GM23338 (cell line): ENCODE results near the gene ALCAM. TPM values are rescaled to one million over a fixed set of nuclear protein-coding genes. Genes with fewer than 3 reads are reported as not detected.
A peak's percentile ranks its signal among the peaks of the same experiment; 100 is the strongest.

Source experiments
- ATAC-seq: fragments of 200-7000 bp; cut with Tn5 transposase; 3 replicates; pipeline ENCODE4 v1.9.1; 2020
- DNase-seq: peaks from one replicate; pipeline ENCODE4 v3.0.0-alpha.2; 2015; ENCODE audit warnings: low spot score
- H2AFZ ChIP-seq: fragments of 200-600 bp; sonication (generic); 2 replicates; pipeline ENCODE4 v1.8.0; 2016; ENCODE audit warnings: antibody characterized with exemption, mild to moderate bottlenecking, moderate library complexity
- H3F3A ChIP-seq: fragments of 200-600 bp; sonication (generic); replicated peaks from 2 replicates; pipeline ENCODE4 v1.8.0; 2017; ENCODE audit warnings: antibody characterized with exemption, mixed run types, low read depth
- H3K27ac ChIP-seq: fragments of 200-600 bp; sonication (generic); 2 replicates; pipeline ENCODE4 v1.6.1; 2016; ENCODE audit warnings: low read depth
- H3K27me3 ChIP-seq: fragments of 200-600 bp; sonication (generic); 2 replicates; pipeline ENCODE4 v1.8.0; 2016; ENCODE audit warnings: mild to moderate bottlenecking, mixed run types, moderate library complexity; ENCODE audit not compliant: insufficient read depth
- H3K36me3 ChIP-seq: fragments of 200-600 bp; sonication (generic); 2 replicates; pipeline ENCODE4 v1.8.0; 2016; ENCODE audit warnings: mild to moderate bottlenecking; ENCODE audit not compliant: insufficient read depth
- H3K4me1 ChIP-seq: fragments of 200-600 bp; sonication (generic); 2 replicates; pipeline ENCODE4 v1.8.0; 2016; ENCODE audit warnings: mild to moderate bottlenecking, moderate library complexity; ENCODE audit not compliant: insufficient read depth
- H3K4me2 ChIP-seq: fragments of 200-600 bp; sonication (generic); 2 replicates; pipeline ENCODE4 v1.7.1; 2017; ENCODE audit warnings: mixed run types
- H3K4me3 ChIP-seq: fragments of 200-600 bp; sonication (generic); 2 replicates; pipeline ENCODE4 v1.6.1; 2016; ENCODE audit warnings: mixed run types
- H3K79me2 ChIP-seq: fragments of 200-600 bp; sonication (generic); replicated peaks from 2 replicates; pipeline ENCODE4 v1.8.0; 2017; ENCODE audit warnings: mild to moderate bottlenecking; ENCODE audit not compliant: insufficient read depth
- H3K9me2 ChIP-seq: fragments of 200-600 bp; sonication (generic); 2 replicates; pipeline ENCODE4 v1.8.0; 2017; ENCODE audit not compliant: insufficient read depth
- H4K20me1 ChIP-seq: fragments of 200-600 bp; sonication (generic); replicated peaks from 2 replicates; pipeline ENCODE4 v1.8.0; 2017; ENCODE audit warnings: mild to moderate bottlenecking; ENCODE audit not compliant: insufficient read depth
- H3K27ac Mint-ChIP-seq: 2 replicates; pipeline ENCODE4 v1.8.0; 2020; ENCODE audit warnings: inconsistent platforms, mild to moderate bottlenecking, moderate library complexity, mixed read lengths
- H3K27me3 Mint-ChIP-seq: 3 replicates; pipeline ENCODE4 v1.8.0; 2022; ENCODE audit warnings: low read depth, mild to moderate bottlenecking, moderate library complexity, mixed read lengths, inconsistent platforms; ENCODE audit not compliant: insufficient read depth, poor library complexity
- H3K36me3 Mint-ChIP-seq: 3 replicates; pipeline ENCODE4 v1.8.0; 2021; ENCODE audit warnings: low read depth, mild to moderate bottlenecking, inconsistent platforms, moderate library complexity, mixed read lengths
- H3K4me1 Mint-ChIP-seq: 3 replicates; pipeline ENCODE4 v1.8.0; 2020; ENCODE audit warnings: mild to moderate bottlenecking, inconsistent platforms, mixed read lengths
- H3K4me3 Mint-ChIP-seq: 3 replicates; pipeline ENCODE4 v1.8.0; 2021; ENCODE audit warnings: moderate library complexity, mild to moderate bottlenecking, inconsistent platforms, mixed read lengths
- H3K9me3 Mint-ChIP-seq: 3 replicates; pipeline ENCODE4 v1.8.0; 2020; ENCODE audit warnings: moderate library complexity, mild to moderate bottlenecking, inconsistent platforms, mixed read lengths
- CTCF ChIP-seq, 2 experiments: fragments of 200-600 bp in 1 of 2; sonication (generic) in 1 of 2; conservative IDR thresholded peaks; 2 replicates each; pipeline versions ENCODE4 v1.5.1 to v1.6.1; 2016 to 2017; ENCODE audit warnings: antibody characterized with exemption in 2 of 2, low read depth in 2 of 2, mild to moderate bottlenecking in 2 of 2, moderate library complexity in 1 of 2
- POLR2AphosphoS5 ChIP-seq: IDR thresholded peaks from 2 replicates; pipeline ENCODE4 v1.6.1; 2016; ENCODE audit warnings: antibody characterized with exemption, low read depth
- REST ChIP-seq: IDR thresholded peaks from one replicate; pipeline ENCODE4 v1.6.1; 2018; ENCODE audit warnings: antibody characterized with exemption; ENCODE audit not compliant: unreplicated experiment
- STAT1 ChIP-seq: IDR thresholded peaks from one replicate; pipeline ENCODE4 v1.6.1; 2016; ENCODE audit warnings: antibody characterized with exemption; ENCODE audit not compliant: unreplicated experiment
- ZNF331 ChIP-seq: fragments of 250-450 bp; sonication (Bioruptor Pico); IDR thresholded peaks from 2 replicates; pipeline ENCODE4 v1.5.0; 2020; ENCODE audit warnings: low read depth, mild to moderate bottlenecking, moderate library complexity
- ZNF462 ChIP-seq: fragments of 250-450 bp; sonication (Bioruptor Pico); IDR thresholded peaks from 2 replicates; pipeline ENCODE4 v1.5.0; 2020; ENCODE audit warnings: mild to moderate bottlenecking, moderate library complexity
- polyA plus RNA-seq: library from polyadenylated mRNA; unstranded; fragments of >200 nt; fragmentation: Nextera tagmentation; extraction: Ambion mirVana; gene quantifications from 2 replicates; pipeline ENCODE4 v1.2.1, GENCODE V29; 2016
- total RNA-seq: library from RNA; depleted of rRNA; stranded (reverse); fragments of >200 nt; shearing (Covaris generic); gene quantifications from 2 replicates; pipeline ENCODE4 v1.2.3, GENCODE V29; 2014

The ALCAM gene
- total and polyA plus RNA-seq, 2 experiments from 2014 or later, result 11.3 to 36.0 TPM

GRCh38 chr3:105611304-105612192 is 244.8 kb downstream of the ALCAM start (continued):
- TF ChIP-seq ZNF462 (no peak), CTCF (conservative IDR thresholded peaks at IDR 0.05; ENCODE audit: low read depth in 2 of 2) (no peak)

GRCh38 chr3:105613120-105613519 is 246.4 kb downstream of the ALCAM start:
- Histone ChIP-seq H3F3A (no peaks in the 10 kb centered on the region), H3K79me2 (no peaks in the 10 kb centered on the region), H2AFZ (peak overlapping the region; percentile 80; the same call in 1 of the 2 replicates), H3K27me3 (no peaks in the 10 kb centered on the region), H4K20me1 (no peaks in the 10 kb centered on the region), H3K27ac (no peak overlapping the region), H3K4me1 (0 out of 2 replicates have a peak, but pooled peaks cover 10% of the 10 kb centered on the region), H3K36me3 (no peaks in the 10 kb centered on the region), H3K9me2 (no peaks in the 10 kb centered on the region), H3K4me3 (no peak overlapping the region), H3K4me2 (no peak overlapping the region)
- no peaks in the 10 kb centered on the region for H3K36me3 Mint-ChIP-seq
- H3K9me3 Mint-ChIP-seq, result no peaks in the 10 kb centered on the region
- no peak overlapping the region for H3K4me3 Mint-ChIP-seq
- peak overlapping the region; percentile 77 for H3K27ac Mint-ChIP-seq
- ATAC-seq, result peak; percentile 73
- no peaks in the 10 kb centered on the region for H3K27me3 Mint-ChIP-seq
- no peak for DNase-seq
- H3K4me1 Mint-ChIP-seq, result peaks cover 18% of the 10 kb centered on the region
- TF ChIP-seq REST (no peak), CTCF (conservative IDR thresholded peaks at IDR 0.05; ENCODE audit: low read depth in 2 of 2) (no peak), STAT1 (no peak), ZNF331 (no peak), POLR2AphosphoS5 (no peak)
